Aorta (tissue), 5 donors: ENCODE data around the gene LINGO4. TPM values are rescaled to one million over a fixed set of nuclear protein-coding genes. Genes with fewer than 3 reads are reported as not detected.
"Not testable (repeated sequence)": the region's sequence is repeated elsewhere in the genome, so short reads cannot be mapped to it uniquely, and the experiment has no call there.

Source experiments
- ATAC-seq: fragments of 200-7000 bp; cut with Tn5 transposase; one replicate; pipeline ENCODE4 v1.9.1; 2022; ENCODE audit warnings: moderate library complexity; ENCODE audit not compliant: low FRiP score
- DNase-seq, 2 donors: peaks; one replicate each; pipeline ENCODE4 v3.0.0-alpha.2; 2020
- H3K27ac ChIP-seq, 2 donors: one replicate each; pipeline ENCODE4 v1.5.1; 2013; ENCODE audit warnings: low read length in 2 of 2, mild to moderate bottlenecking in 2 of 2, moderate library complexity in 2 of 2, control low read depth in 1 of 2, inconsistent platforms in 1 of 2, low read depth in 1 of 2
- H3K27me3 ChIP-seq, 2 donors: one replicate each; pipeline ENCODE4 v1.6.1; 2013; ENCODE audit warnings: control low read depth in 1 of 2, low read length in 1 of 2, mild to moderate bottlenecking in 1 of 2, moderate library complexity in 1 of 2; ENCODE audit not compliant: insufficient read depth in 2 of 2, control insufficient read depth in 1 of 2
- H3K36me3 ChIP-seq, 2 donors: one replicate each; pipeline ENCODE4 v1.6.1; 2013; ENCODE audit warnings: control low read depth in 1 of 2, low read length in 1 of 2, mild to moderate bottlenecking in 1 of 2; ENCODE audit not compliant: insufficient read depth in 2 of 2, control insufficient read depth in 1 of 2
- H3K4me1 ChIP-seq, 2 donors: one replicate each; pipeline ENCODE4 v1.6.1; 2013; ENCODE audit warnings: low read length in 2 of 2, control low read depth in 1 of 2, mild to moderate bottlenecking in 1 of 2, moderate library complexity in 1 of 2; ENCODE audit not compliant: insufficient read depth in 2 of 2, control insufficient read depth in 1 of 2
- H3K4me3 ChIP-seq, 2 donors: one replicate each; pipeline ENCODE4 v1.5.1; 2013; ENCODE audit warnings: low read length in 2 of 2, control low read depth in 1 of 2, mild to moderate bottlenecking in 1 of 2
- H3K9me3 ChIP-seq: one replicate; pipeline ENCODE4 v1.6.1; 2013; ENCODE audit warnings: mild to moderate bottlenecking, low read length; ENCODE audit not compliant: control insufficient read depth
- WGBS, 2 donors: extraction: QIAGEN DNeasy Blood & Tissue Kit; methylation state at CpG; one replicate each; pipeline ENCODE4 v1.1.7; 2013; 5-methylcytosine and 5-hydroxymethylcytosine counted together
- intact Hi-C, 2 donors: fragments of 100-400 bp; cut with DNase I; formaldehyde crosslinking; loops; one replicate each; pipeline versions ENCODE4 v1.14.2 to v1.15.0; 2022
- polyA plus RNA-seq, 2 donors: library from polyadenylated mRNA; stranded (reverse); fragments of 200-250 nt; gene quantifications; one replicate each; pipeline ENCODE4 v1.2.3, GENCODE V29; 2013
- total RNA-seq, 2 donors: library from RNA; stranded (reverse); fragmentation: NEBNext Ultra II Directional; extraction: Animal tissue kit (Norgen Biotek cat#: 25700); gene quantifications; one replicate each; pipeline ENCODE4 v1.2.1, GENCODE V29; 2021
- donor health status: healthy with polysubstance abuse.
- donor health status: Bipolar disorder and iron deficiency.
- donor health status: DM: no; HTN: no; CAD: no.
- donor health status: DM: no; HTN: no; CAD: no.
- donor health status: DM: yes; HTN: yes; CAD: no.

LINGO4 gene
- total and polyA plus RNA-seq, 4 donors = not detected

- intact Hi-C loops = no loop called here
- DNase-seq (no peak), ATAC-seq (no peak)
- Histone ChIP-seq H3K4me3 (no peak overlapping the region), H3K4me1 (no peaks in the 10 kb centered on the region), H3K27ac (no peak overlapping the region), H3K9me3 (no peaks in the 10 kb centered on the region), H3K27me3 (no peaks in the 10 kb centered on the region), H3K36me3 (peaks cover 4 to 21% of the 10 kb centered on the region in 2 donors)
- WGBS, 2 donors = 76 to 83% methylated on average over 5 of the region's 5 CpGs
Observed at GRCh38 chr1:151773702-151774101, 31.5 kb downstream of the LINGO4 start.

DNA sequence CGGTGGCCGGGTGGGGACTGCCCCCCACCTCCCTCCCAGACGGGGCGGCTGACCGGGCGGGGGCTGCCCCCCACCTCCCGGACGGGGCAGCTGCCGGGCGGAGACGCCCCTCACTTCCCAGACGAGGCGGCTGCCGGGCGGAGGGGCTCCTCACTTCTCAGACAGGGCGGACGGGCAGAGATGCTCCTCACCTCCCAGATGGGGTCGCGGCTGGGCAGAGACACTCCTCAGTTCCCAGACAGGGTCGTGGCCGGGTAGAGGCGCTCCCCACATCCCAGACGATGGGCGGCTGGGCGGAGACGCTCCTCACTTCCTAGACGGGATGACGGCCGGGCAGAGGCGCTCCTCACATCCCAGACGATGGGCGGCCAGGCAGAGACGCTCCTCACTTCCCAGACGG, 35.9 kb downstream of the LINGO4 start:
- 87 to 92% methylated on average over 21 to 34 of the region's 34 CpGs for WGBS, 2 donors
- H3K4me3 ChIP-seq, H3K4me1 ChIP-seq, H3K27me3 ChIP-seq, H3K27ac ChIP-seq, intact Hi-C loops, ATAC-seq, H3K36me3 ChIP-seq, DNase-seq, H3K9me3 ChIP-seq: not testable (repeated sequence)

- intact Hi-C loops, H3K36me3 ChIP-seq, H3K4me1 ChIP-seq, DNase-seq, H3K9me3 ChIP-seq, ATAC-seq, H3K27me3 ChIP-seq, H3K4me3 ChIP-seq, H3K27ac ChIP-seq: not testable (repeated sequence)
- WGBS, 2 donors = 70% methylated on average over 2 of the region's 7 CpGs
Observed at GRCh38 chr1:151768351-151769066, 36.7 kb downstream of the LINGO4 start.

GRCh38 chr1:151763990-151764389, 41.2 kb downstream of the LINGO4 start:
- Histone ChIP-seq H3K9me3 (no peaks in the 10 kb centered on the region), H3K36me3 (no peaks in the 10 kb centered on the region), H3K27ac (peak overlapping the region; percentile 16 to 95), H3K4me1 (peaks cover 0 to 2% of the 10 kb centered on the region in 2 donors), H3K27me3 (no peaks in the 10 kb centered on the region), H3K4me3 (peak overlapping the region; percentile 68 to 72)
- WGBS, 2 donors = 43 to 54% methylated on average over 10 of the region's 10 CpGs
- intact Hi-C loops = no loop called here
- no peak for ATAC-seq
- DNase-seq = no peak

DNA sequence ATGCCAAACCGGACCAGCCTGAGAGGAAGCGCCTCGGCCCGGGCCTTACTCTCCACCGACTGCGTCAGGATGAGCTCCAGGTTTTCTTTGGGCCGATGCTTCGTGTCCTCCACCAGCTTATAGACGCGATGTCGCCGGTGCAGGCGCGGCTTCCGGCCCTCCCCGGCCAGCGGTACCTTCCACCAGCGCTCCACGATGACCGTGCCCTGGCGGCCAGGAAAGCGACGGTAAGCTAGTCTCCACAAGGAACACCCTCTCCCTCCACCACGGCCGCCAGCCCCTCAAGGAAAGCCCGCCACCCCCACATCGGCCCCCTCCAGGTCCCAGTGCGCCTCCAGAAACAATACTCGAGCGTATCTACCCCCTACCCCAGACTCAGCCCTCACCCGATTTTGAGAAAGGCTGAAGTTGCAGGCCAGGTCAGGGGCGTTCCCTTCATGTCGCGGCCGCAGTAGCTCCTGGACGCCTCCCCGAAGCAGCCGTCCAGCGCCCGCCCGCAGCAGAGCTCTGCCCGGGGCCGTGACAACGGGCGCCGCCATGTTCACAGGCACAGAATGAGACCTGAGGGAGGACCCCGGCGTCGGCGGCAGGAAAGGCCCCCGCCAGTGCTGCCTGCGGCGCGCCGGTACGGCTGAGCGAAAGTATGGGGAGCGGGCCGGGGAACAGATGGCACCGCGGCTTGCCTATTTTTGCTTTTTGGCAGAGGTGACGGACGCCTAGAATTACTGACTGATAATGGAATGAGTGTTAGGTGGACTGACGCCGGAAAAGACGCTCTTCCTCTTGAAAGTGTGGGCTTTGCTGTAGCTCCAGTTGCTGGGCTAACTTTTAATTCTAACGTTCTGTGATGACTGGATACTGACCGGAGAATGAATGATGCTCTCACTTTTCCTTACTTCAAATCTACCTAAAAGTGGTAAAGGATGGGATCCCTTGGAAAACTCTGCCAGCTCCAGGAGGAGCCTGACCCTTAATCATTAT, 42.0 kb downstream of the LINGO4 start, which contains the start of gene MRPL9:
Gene MRPL9 (minus strand): TSS at position 556 of the 981 bp plus-strand sequence. CDS start 17 bp downstream, at position 539.
- Histone ChIP-seq H3K27me3 (no peaks in the 10 kb centered on the region), H3K36me3 (peaks cover 0 to under 1% of the 10 kb centered on the region in 2 donors), H3K4me1 (peaks cover 0 to 2% of the 10 kb centered on the region in 2 donors), H3K4me3 (peak within 1 kb of the TSS; percentile 68 to 72), H3K27ac (peak within 1 kb of the TSS; percentile 49 to 95), H3K9me3 (no peaks in the 10 kb centered on the region)
- WGBS, 2 donors = 0% methylated on average over 68 of the region's 68 CpGs
- intact Hi-C loops = no loop called here
- DNase-seq (peak; percentile 86 to 94), ATAC-seq (peak; percentile 97)

DNA sequence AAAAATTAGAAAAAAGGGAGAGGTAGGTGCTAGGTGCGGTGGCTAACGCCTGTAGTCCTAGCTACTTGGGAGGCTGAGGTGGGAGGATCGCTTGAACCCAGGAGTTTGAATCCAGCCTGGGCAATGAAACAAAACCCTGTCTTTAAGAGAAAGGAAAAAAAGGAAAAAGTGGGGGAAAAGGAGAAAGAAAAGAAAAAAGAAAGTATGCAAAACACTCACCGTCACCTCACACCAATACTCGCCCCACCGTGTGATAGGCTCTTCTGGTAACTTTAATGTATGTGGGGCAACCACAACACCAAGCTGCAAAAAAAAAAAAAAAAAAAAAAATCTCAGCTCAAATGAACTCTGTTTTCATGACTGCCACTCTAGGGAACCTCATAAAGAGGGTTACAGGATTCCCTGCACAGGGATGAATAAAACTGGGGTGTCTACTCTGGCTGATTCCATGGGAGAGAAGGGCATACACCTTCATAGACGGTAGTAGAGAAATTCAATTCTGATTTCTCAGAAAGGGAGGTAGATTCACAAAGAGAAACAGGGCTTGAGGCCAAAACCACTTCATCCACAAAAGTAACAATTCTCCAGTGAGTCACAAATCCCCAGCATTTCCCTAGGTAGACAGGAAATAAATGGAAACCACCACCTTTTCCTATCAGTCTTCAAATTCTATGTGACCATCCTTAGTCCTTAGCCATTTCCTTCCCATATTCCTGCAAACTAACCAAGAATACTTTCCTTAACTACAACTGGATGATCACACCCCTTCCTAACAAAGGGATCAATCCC, 44.4 kb downstream of the LINGO4 start:
- Histone ChIP-seq H3K4me3 (no peak overlapping the region), H3K9me3 (no peaks in the 10 kb centered on the region), H3K27ac (no peak overlapping the region), H3K36me3 (peaks cover 0 to 2% of the 10 kb centered on the region in 2 donors), H3K4me1 (peaks cover 0 to 2% of the 10 kb centered on the region in 2 donors), H3K27me3 (no peaks in the 10 kb centered on the region)
- 75 to 96% methylated on average over 7 of the region's 7 CpGs for WGBS, 2 donors
- no peak for DNase-seq
- intact Hi-C loops = no loop called here
- no peak for ATAC-seq

DNA sequence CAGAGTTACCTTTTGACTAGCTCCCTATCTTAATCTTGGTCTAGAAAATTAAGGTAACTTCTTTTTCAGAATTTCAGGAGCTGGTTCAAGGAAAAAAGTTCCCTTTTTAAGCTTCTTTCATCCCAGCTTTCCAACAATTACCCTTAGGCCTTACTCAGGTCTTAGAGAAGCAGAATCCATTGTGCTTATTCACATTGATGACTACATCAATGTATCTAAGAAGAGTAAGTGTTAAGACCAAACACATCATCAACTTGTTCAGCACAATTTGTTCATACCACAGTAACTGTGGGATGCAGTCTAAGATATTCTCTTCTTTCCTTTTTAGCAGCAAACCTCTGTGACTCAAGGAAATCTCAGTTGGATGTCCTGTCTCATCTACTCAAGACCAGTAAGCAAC, 46.0 kb downstream of the LINGO4 start:
- Histone ChIP-seq H3K36me3 (peaks cover 0 to 2% of the 10 kb centered on the region in 2 donors), H3K4me1 (peaks cover 0 to 2% of the 10 kb centered on the region in 2 donors), H3K9me3 (no peaks in the 10 kb centered on the region), H3K4me3 (no peak overlapping the region), H3K27me3 (no peaks in the 10 kb centered on the region), H3K27ac (no peak overlapping the region)
- intact Hi-C loops = no loop called here
- no peak for DNase-seq
- ATAC-seq = no peak

- H3K4me3 ChIP-seq = no peak overlapping the region
- peaks cover 0 to 2% of the 10 kb centered on the region in 2 donors for H3K36me3 ChIP-seq
- ATAC-seq = no peak
- H3K27ac ChIP-seq = no peak overlapping the region
- intact Hi-C loops = no loop called here
- no peak for DNase-seq
- WGBS, 2 donors = 47 to 68% methylated on average over 1 of the region's 1 CpG
- H3K4me1 ChIP-seq = no peaks in the 10 kb centered on the region
- H3K9me3 ChIP-seq = no peaks in the 10 kb centered on the region
- H3K27me3 ChIP-seq = no peaks in the 10 kb centered on the region
Observed at GRCh38 chr1:151756291-151756690, 48.9 kb downstream of the LINGO4 start.
